ENCODE results near the gene FKBP5.

GRCh38 chr6:35561113-35561512 lies 127.6 kb downstream of the FKBP5 start:
- TF ChIP-seq CTCF (conservative IDR thresholded peaks at IDR 0.05 in 1 of 2, IDR thresholded peaks at IDR 0.05 in 1 of 2; ENCODE audit: low read depth in 1 of 2, low read length in 2 of 2) (no peak), EZH2 (IDR thresholded peaks at IDR 0.05; ENCODE audit: low read length, missing control alignments) (no peak)

All from fibroblast of lung (primary cell).